Activated CD8-positive, alpha-beta T cell treated with anti-CD3 and anti-CD28 coated beads, Interleukin-2, amount 10 ng/mL, durations not matched to agents 7 days and 5 days (primary cell): Measurements from ENCODE around the gene CORO1A. TPM values are rescaled to one million over a fixed set of nuclear protein-coding genes. Genes with fewer than 3 reads are reported as not detected.
"Not testable (repeated sequence)": the region's sequence is repeated elsewhere in the genome, so short reads cannot be mapped to it uniquely, and the experiment has no call there.

ENCODE experiments used
- ATAC-seq: fragments of 150-1000 bp; cut with Tn5 transposase; one replicate; pipeline ENCODE4 v1.10.0; 2021; ENCODE audit warnings: moderate library complexity
- CTCF ChIA-PET: fragments of 350-600 bp; sonication (Branson Sonifier 250); formaldehyde crosslinking; loops from one replicate; lab custom pipeline; 2021; ENCODE audit warnings: antibody characterized with exemption; lab: Charles Lee
- POLR2A ChIA-PET: fragments of 350-600 bp; sonication (Branson Sonifier 250); formaldehyde crosslinking; loops from one replicate; lab custom pipeline; 2021; ENCODE audit warnings: antibody characterized with exemption; lab: Charles Lee
- DNase-seq: peaks from one replicate; pipeline ENCODE4 v3.0.0-alpha.2; 2020
- H3K27ac Mint-ChIP-seq: one replicate; pipeline ENCODE4 v1.8.0; 2021; ENCODE audit warnings: mild to moderate bottlenecking, mixed read lengths
- H3K27me3 Mint-ChIP-seq: one replicate; pipeline ENCODE4 v1.8.0; 2021; ENCODE audit warnings: low read depth, mixed read lengths
- H3K36me3 Mint-ChIP-seq: one replicate; pipeline ENCODE4 v1.8.0; 2021; ENCODE audit warnings: low read depth, mixed read lengths
- H3K4me1 Mint-ChIP-seq: one replicate; pipeline ENCODE4 v1.8.0; 2021; ENCODE audit warnings: low read depth, mixed read lengths
- H3K4me3 Mint-ChIP-seq: one replicate; pipeline ENCODE4 v1.8.0; 2021; ENCODE audit warnings: mild to moderate bottlenecking, mixed read lengths
- H3K9me3 Mint-ChIP-seq: one replicate; pipeline ENCODE4 v1.8.0; 2022; ENCODE audit warnings: mixed read lengths; ENCODE audit not compliant: insufficient read depth
- total RNA-seq, 2 experiments: library from RNA; stranded (reverse); gene quantifications; one replicate each; pipeline ENCODE4 v1.2.3, GENCODE V29; 2021

The CORO1A gene
- total RNA-seq, 2 experiments from 2014 or later = 1,875 to 1,983 TPM

GRCh38 chr16:30147843-30148510 is 35.4 kb upstream of the CORO1A start:
- CTCF ChIA-PET = interaction anchor here (0.9 kb wide), 1 partner anchor 10 kb away, joined by 3 read pairs; no protein-coding TSS in a partner anchor
- H3K36me3 Mint-ChIP-seq = peaks cover 8% of the 10 kb centered on the region
- H3K27me3 Mint-ChIP-seq = no peaks in the 10 kb centered on the region
- H3K4me1 Mint-ChIP-seq = peaks cover 7% of the 10 kb centered on the region
- no peak overlapping the region for H3K27ac Mint-ChIP-seq
- DNase-seq (no peak), ATAC-seq (no peak)
- POLR2A ChIA-PET = interaction anchor here (0.8 kb wide), 1 partner anchor 38 kb away, joined by 3 read pairs; no protein-coding TSS in a partner anchor
- H3K9me3 Mint-ChIP-seq = peaks cover 14% of the 10 kb centered on the region
- H3K4me3 Mint-ChIP-seq = no peak overlapping the region

GRCh38 chr16:30149250-30149930 is 34.0 kb upstream of the CORO1A start:
- no peak for DNase-seq
- POLR2A ChIA-PET = interaction anchor here (0.6 kb wide), 1 partner anchor 53 kb away, joined by 3 read pairs; no protein-coding TSS in a partner anchor

GRCh38 chr16:30151091-30151490 is 32.3 kb upstream of the CORO1A start:
- H3K4me1 Mint-ChIP-seq = peaks cover 1% of the 10 kb centered on the region
- DNase-seq (no peak), ATAC-seq (no peak)
- ChIA-PET POLR2A (no interaction called here), CTCF (interaction anchor here (0.7 to 1.6 kb wide), 2 partner anchors 8 to 59 kb away, joined by 3 to 4 read pairs; partner anchors contain the start of gene TBX6)
- peaks cover 8% of the 10 kb centered on the region for H3K36me3 Mint-ChIP-seq
- H3K27me3 Mint-ChIP-seq = no peaks in the 10 kb centered on the region
- H3K9me3 Mint-ChIP-seq = peaks cover 14% of the 10 kb centered on the region
- no peak overlapping the region for H3K4me3 Mint-ChIP-seq
- no peak overlapping the region for H3K27ac Mint-ChIP-seq

More at GRCh38 chr16:30149250-30149930, 34.0 kb upstream of the CORO1A start:
- Mint-ChIP-seq H3K27me3 (no peaks in the 10 kb centered on the region), H3K9me3 (peaks cover 14% of the 10 kb centered on the region), H3K4me3 (no peak overlapping the region), H3K27ac (no peak overlapping the region), H3K4me1 (peaks cover 1% of the 10 kb centered on the region), H3K36me3 (peaks cover 8% of the 10 kb centered on the region)
- no peak for ATAC-seq
- CTCF ChIA-PET = no interaction called here

GRCh38 chr16:30152517-30152916 is 30.9 kb upstream of the CORO1A start:
- peaks cover 1% of the 10 kb centered on the region for H3K4me1 Mint-ChIP-seq

GRCh38 chr16:30155188-30155587 is 28.2 kb upstream of the CORO1A start:
- no peak overlapping the region for H3K27ac Mint-ChIP-seq
- no peak overlapping the region for H3K4me3 Mint-ChIP-seq
- peaks cover 5% of the 10 kb centered on the region for H3K36me3 Mint-ChIP-seq
- no peaks in the 10 kb centered on the region for H3K9me3 Mint-ChIP-seq
- H3K27me3 Mint-ChIP-seq = no peaks in the 10 kb centered on the region
- H3K4me1 Mint-ChIP-seq = peaks cover 1% of the 10 kb centered on the region
- DNase-seq (no peak), ATAC-seq (no peak)
- CTCF ChIA-PET = no interaction called here
- POLR2A ChIA-PET = no interaction called here

More at GRCh38 chr16:30152517-30152916, 30.9 kb upstream of the CORO1A start:
- CTCF ChIA-PET = no interaction called here
- H3K27ac Mint-ChIP-seq = no peak overlapping the region
- no peak overlapping the region for H3K4me3 Mint-ChIP-seq
- POLR2A ChIA-PET = no interaction called here
- no peaks in the 10 kb centered on the region for H3K27me3 Mint-ChIP-seq
- peaks cover 9% of the 10 kb centered on the region for H3K36me3 Mint-ChIP-seq
- no peak for ATAC-seq
- peaks cover 14% of the 10 kb centered on the region for H3K9me3 Mint-ChIP-seq
- no peak for DNase-seq

- ChIA-PET CTCF (interaction anchor here (0.9 kb wide), 2 partner anchors 9 to 65 kb away, joined by 3 read pairs; partner anchors contain the start of gene TBX6), POLR2A (no interaction called here)
- Mint-ChIP-seq H3K27ac (no peak overlapping the region), H3K9me3 (no peaks in the 10 kb centered on the region), H3K36me3 (peaks cover 1% of the 10 kb centered on the region), H3K4me1 (peaks cover 1% of the 10 kb centered on the region), H3K27me3 (no peaks in the 10 kb centered on the region), H3K4me3 (no peak overlapping the region)
- DNase-seq (no peak), ATAC-seq (no peak)
Measured at GRCh38 chr16:30157214-30157613, 26.2 kb upstream of the CORO1A start.

- no peak for ATAC-seq
Measured at GRCh38 chr16:30163538-30163937, 19.9 kb upstream of the CORO1A start.

GRCh38 chr16:30166202-30166902 is 17.1 kb upstream of the CORO1A start:
- H3K4me3 Mint-ChIP-seq = peak overlapping the region; percentile 22
- peak; percentile 53 for DNase-seq
- H3K9me3 Mint-ChIP-seq = no peaks in the 10 kb centered on the region
- peaks cover 3% of the 10 kb centered on the region for H3K36me3 Mint-ChIP-seq
- no peaks in the 10 kb centered on the region for H3K27me3 Mint-ChIP-seq
- H3K4me1 Mint-ChIP-seq = peaks cover 43% of the 10 kb centered on the region
- CTCF ChIA-PET = no interaction called here
- peak; percentile 71 for ATAC-seq
- peak overlapping the region; percentile 77 for H3K27ac Mint-ChIP-seq
- POLR2A ChIA-PET = interaction anchor here (1.1 kb wide), 1 partner anchor 17 kb away, joined by 5 read pairs; the partner anchor contains the start of gene CORO1A

More at GRCh38 chr16:30163538-30163937, 19.9 kb upstream of the CORO1A start:
- Mint-ChIP-seq H3K27me3 (no peaks in the 10 kb centered on the region), H3K9me3 (no peaks in the 10 kb centered on the region), H3K4me1 (peaks cover 43% of the 10 kb centered on the region), H3K36me3 (peaks cover 3% of the 10 kb centered on the region), H3K27ac (no peak overlapping the region), H3K4me3 (no peak overlapping the region)
- no peak for DNase-seq
- POLR2A ChIA-PET = no interaction called here
- CTCF ChIA-PET = interaction anchor here (0.9 kb wide), 1 partner anchor 72 kb away, joined by 3 read pairs; the partner anchor contains the start of gene TBX6

GRCh38 chr16:30168746-30169145 is 14.7 kb upstream of the CORO1A start:
- ATAC-seq, H3K36me3 Mint-ChIP-seq, DNase-seq, H3K27ac Mint-ChIP-seq, H3K4me3 Mint-ChIP-seq, POLR2A ChIA-PET, CTCF ChIA-PET, H3K27me3 Mint-ChIP-seq, H3K9me3 Mint-ChIP-seq: not testable (repeated sequence)
- H3K4me1 Mint-ChIP-seq = peaks cover 32% of the 10 kb centered on the region

GRCh38 chr16:30169416-30169815 is 14.0 kb upstream of the CORO1A start:
- H3K27me3 Mint-ChIP-seq, POLR2A ChIA-PET, H3K4me3 Mint-ChIP-seq: not testable (repeated sequence)

GRCh38 chr16:30170145-30170544 is 13.3 kb upstream of the CORO1A start:
- DNase-seq, ATAC-seq, CTCF ChIA-PET, H3K27me3 Mint-ChIP-seq, H3K4me3 Mint-ChIP-seq, POLR2A ChIA-PET, H3K9me3 Mint-ChIP-seq, H3K27ac Mint-ChIP-seq, H3K36me3 Mint-ChIP-seq: not testable (repeated sequence)
- peaks cover 23% of the 10 kb centered on the region for H3K4me1 Mint-ChIP-seq

More at GRCh38 chr16:30169416-30169815, 14.0 kb upstream of the CORO1A start:
- H3K36me3 Mint-ChIP-seq, H3K27ac Mint-ChIP-seq, DNase-seq, CTCF ChIA-PET, ATAC-seq, H3K9me3 Mint-ChIP-seq: not testable (repeated sequence)
- H3K4me1 Mint-ChIP-seq = peaks cover 30% of the 10 kb centered on the region
